HG02759 (cell line): ENCODE results near the gene DUSP15.
"Not testable (repeated sequence)": the region's sequence is repeated elsewhere in the genome, so short reads cannot be mapped to it uniquely, and the experiment has no call there.

Experiments
- ATAC-seq: cut with Tn5 transposase; IDR thresholded peaks from one replicate; pipeline ENCODE4 v1.9.1; 2021; ENCODE audit warnings: mild to moderate bottlenecking, moderate library complexity; ENCODE audit not compliant: unreplicated experiment

The DUSP15 gene

GRCh38 chr20:31841928-31842327 lies 28.4 kb downstream of the DUSP15 start:
- no peak for ATAC-seq

- ATAC-seq: no peak
Observed at GRCh38 chr20:31840906-31841816, 29.2 kb downstream of the DUSP15 start.

DNA sequence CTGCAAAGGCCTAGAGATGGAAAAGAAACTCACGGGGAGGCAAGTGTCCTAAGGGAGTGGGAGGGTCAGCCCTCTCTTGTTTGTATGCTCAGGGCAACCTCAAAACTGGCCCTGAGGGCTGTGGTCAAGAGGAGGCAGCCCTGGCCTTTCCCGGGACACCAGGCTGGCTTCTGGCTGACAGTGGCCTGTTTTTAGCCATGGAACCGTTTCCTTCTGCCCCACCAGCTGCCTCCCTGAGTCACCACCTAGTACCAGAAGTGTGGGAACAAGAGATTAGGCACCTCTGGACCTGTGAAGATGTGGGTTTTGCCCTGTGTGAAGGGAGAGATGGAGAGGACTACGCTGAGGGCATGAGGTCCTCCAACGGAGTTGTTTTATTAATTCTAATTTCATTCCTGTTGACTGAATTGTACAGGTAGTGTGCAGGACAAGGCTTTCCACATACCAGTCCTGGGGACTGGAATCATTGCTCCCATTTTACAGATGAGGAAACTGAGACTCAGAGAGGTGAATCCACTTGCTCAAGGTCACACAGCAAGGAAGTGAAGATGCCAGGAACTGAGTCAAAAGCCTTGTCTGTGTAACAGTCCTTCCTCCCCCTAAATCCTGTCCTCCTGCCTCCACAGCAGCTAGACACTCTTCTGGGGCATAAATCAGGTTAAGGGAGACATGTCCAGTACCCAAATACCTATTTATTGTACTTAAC lies 30.4 kb downstream of the DUSP15 start:
- ATAC-seq: no peak

- no peak for ATAC-seq
Observed at GRCh38 chr20:31838646-31839292, 31.6 kb downstream of the DUSP15 start.

- no peak for ATAC-seq
Observed at GRCh38 chr20:31837896-31838397, 32.4 kb downstream of the DUSP15 start.

- no peak for ATAC-seq
Observed at GRCh38 chr20:31836853-31837608, 33.3 kb downstream of the DUSP15 start.

DNA sequence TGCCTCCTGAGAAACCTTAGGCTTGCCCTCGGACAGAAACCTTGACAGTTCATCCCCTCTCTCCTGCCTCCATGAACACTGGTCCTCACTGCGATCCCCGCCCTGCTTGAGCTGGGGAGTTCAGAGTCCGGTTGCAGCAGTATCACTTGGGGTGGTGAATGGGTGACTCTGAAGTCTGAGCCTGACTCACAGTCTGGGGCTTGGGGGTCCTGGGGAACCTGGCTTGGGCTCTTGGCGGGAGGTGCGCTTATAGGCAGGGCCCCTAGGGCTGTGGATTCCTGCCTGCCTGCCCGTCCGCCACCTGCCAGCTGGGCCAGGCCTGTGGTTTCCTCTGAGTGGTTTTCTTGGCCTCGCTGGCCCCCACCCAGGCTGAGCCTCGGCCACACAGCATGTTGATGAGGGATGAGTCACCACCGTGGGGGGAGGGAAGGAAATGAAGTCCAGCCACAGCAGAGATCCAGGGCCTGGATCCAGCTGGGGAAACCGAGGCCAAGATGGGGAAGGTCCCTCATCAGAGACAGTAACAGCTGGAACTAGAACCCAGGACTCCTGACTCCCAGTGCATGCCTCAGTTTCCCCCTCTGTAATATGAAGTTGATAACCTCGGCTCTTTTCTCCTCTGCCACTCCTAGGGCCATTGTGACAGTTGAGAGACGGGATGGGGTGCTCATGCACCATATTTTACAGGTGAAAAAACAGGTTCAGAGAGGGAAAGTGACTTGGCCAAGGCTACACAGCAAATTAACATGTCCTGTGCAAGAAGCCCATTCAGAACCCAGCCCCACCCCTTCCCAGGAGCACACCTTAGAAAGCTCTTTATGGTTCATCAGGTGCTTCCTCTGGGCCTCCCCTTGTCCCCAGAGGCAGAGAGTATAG lies 34.1 kb downstream of the DUSP15 start:
- ATAC-seq: peak; percentile 81

- ATAC-seq: peak; percentile 18
Observed at GRCh38 chr20:31835554-31835953, 34.8 kb downstream of the DUSP15 start.

DNA sequence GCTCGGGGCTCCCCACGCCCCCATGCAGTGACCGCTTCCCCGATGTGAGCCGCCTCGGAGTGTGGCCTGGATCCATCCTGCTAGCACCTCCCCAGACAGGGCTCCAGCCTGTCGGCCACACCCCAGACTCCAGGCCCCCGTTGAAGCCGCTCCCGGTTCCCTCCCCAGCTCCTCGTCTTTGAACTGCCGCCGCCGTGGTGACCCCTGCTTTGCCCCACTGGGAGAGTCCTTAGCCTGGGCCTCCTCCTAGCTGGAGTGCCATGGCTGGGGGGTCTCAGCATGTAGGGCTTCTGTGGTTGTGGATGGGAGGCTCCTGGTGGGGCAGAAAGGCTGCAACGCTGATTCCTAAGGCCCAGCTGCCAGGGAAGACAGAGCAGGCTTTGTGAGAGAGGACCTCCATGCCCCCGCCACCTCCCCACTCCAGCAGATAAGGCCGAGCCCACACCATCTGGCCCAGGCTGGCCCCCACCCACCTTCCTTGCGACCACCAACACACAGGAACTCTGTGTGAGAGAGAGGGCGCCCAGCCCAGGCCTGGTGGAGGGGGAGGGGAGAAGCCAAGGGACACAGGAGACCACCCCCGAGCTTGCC lies 36.3 kb downstream of the DUSP15 start:
- no peak for ATAC-seq

DNA sequence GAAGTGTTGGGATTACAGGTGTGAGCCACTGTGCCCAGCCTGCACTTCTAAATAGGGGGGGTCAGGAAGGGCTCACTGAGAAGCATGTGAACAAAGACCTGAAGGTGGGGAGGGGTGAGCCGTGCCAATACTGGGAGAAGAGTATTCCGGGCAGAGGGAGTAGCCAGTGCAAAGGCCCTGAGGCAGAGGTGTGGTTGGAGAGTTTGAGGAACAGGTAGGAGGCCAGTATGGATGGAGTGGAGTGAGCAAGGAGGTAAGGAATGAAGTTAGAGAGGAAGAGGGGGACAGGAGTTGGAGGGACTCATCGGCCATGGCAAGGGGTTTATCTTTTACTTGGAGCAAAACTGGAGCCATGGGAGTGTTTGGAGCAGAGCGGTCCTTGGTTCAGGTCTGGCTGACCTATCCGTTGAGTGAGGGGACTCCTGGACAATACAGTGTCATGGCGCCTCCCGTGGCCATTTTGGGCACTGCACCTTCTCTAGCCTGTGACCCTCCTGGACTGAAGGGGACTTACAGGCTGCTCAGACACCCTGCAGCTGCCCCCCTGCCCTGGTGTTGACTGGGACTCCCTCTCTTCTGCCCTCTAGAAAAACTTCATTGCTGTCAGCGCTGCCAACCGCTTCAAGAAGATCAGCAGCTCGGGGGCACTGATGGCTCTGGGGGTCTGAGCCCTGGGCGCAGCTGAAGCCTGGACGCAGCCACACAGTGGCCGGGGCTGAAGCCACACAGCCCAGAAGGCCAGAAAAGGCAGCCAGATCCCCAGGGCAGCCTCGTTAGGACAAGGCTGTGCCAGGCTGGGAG lies 37.0 kb downstream of the DUSP15 start:
- no peak for ATAC-seq

GRCh38 chr20:31831771-31832306 lies 38.5 kb downstream of the DUSP15 start:
- no peak for ATAC-seq

GRCh38 chr20:31831211-31831610 lies 39.1 kb downstream of the DUSP15 start:
- ATAC-seq: no peak

DNA sequence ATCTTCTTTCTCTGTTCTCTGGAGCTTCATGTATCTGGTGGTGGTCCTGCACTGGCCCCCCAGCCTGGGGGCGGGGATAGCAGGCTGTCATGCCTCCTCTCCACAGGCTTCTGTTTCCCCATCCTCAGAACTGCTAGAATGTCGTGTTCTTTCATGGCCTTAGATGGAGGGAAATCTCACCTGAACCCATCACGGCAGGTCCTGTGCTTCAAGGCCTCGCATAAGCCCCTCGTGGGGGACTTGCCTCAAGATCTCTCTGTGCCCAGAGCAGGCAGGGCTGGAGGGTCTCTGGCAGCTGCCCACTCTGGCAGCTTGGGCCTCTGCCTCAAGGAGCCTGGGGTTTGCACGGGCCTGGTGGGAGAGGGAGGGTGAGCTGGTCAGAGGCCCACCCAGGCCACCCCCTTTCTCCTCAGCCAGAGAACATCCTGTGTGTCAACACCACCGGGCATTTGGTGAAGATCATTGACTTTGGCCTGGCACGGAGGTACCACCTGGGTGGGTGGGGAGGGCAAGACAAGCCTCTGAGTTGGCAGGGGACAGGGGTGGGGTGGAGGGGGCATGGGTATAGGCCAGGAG lies 39.8 kb downstream of the DUSP15 start:
- no peak for ATAC-seq

- no peak for ATAC-seq
Observed at GRCh38 chr20:31829731-31830130, 40.6 kb downstream of the DUSP15 start.

DNA sequence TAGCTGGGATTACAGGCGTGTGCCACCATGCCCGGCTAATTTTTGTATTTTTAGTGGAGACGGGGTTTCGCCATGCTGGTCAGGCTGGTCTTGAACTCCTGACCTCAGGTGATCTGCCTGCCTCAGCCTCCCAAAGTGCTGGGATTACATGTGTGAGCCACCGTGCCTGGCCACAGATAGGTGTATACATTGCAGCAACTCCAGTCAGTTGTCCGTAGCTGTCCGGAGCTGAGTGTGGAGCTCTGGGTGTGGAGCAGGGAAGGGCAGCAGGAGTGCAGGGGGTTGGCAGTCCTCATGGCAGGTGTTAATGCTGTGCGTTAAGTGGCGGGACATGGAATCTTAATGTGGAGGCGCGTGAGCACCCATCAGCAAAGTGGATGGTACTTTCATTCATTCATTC lies 42.3 kb downstream of the DUSP15 start:
- not testable (repeated sequence) for ATAC-seq

- no peak for ATAC-seq
Observed at GRCh38 chr20:31827059-31827458, 43.3 kb downstream of the DUSP15 start.

DNA sequence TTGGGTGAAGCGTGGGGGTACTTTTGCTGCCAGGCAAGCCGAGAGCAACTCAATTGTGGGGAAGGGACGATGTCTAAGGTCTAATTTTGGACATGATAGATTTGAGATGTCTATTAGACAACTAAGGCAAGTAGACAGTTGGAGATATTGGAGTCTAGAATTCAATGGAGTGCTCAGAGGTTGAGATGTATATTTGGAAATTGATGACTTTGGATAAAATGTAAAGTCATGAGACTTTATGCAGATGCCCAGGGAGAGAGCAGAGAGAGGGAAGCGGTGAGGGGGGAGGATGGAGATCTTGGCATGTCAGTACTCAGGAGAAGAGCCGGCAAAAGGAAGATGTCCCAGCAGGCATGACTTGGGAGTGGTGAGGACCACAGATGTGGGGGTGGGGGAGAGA lies 44.3 kb downstream of the DUSP15 start:
- no peak for ATAC-seq
